ENCODE data around the gene CD40LG.
A peak's percentile ranks its signal among the peaks of the same experiment; 100 is the strongest.

Gene CD40LG

GRCh38 chrX:136647677-136648360, at the start of gene CD40LG:
Gene CD40LG (plus strand): TSS chrX:136648158. CDS start chrX:136648249, 91 bp downstream.
- DNase-seq (ENCODE audit: low read depth in 2 of 2), result no peak

GRCh38 chrX:136598631-136599030, 49.3 kb upstream of the CD40LG start:
- DNase-seq (ENCODE audit: low read depth in 2 of 2), result no peak

- no peak for DNase-seq (ENCODE audit: low read depth in 2 of 2)
These were observed 47.9 kb upstream of the CD40LG start for GRCh38 chrX:136600059-136600458.

GRCh38 chrX:136607236-136607635, 40.7 kb upstream of the CD40LG start:
- DNase-seq (ENCODE audit: low read depth in 2 of 2), result no peak

GRCh38 chrX:136608295-136608933, 39.5 kb upstream of the CD40LG start:
- no peak for DNase-seq (ENCODE audit: low read depth in 2 of 2)

GRCh38 chrX:136616987-136617685, 30.8 kb upstream of the CD40LG start:
- DNase-seq (ENCODE audit: low read depth in 2 of 2), result no peak

- no peak for DNase-seq (ENCODE audit: low read depth in 2 of 2)
These were observed 28.0 kb upstream of the CD40LG start for GRCh38 chrX:136619899-136620505.

GRCh38 chrX:136620780-136621179, 27.2 kb upstream of the CD40LG start:
- DNase-seq (ENCODE audit: low read depth in 2 of 2), result no peak

GRCh38 chrX:136622568-136622967, 25.4 kb upstream of the CD40LG start:
- DNase-seq (ENCODE audit: low read depth in 2 of 2), result no peak

- DNase-seq (ENCODE audit: low read depth in 2 of 2), result peak in 1 of 2 donors; percentile 40
These were observed 24.6 kb upstream of the CD40LG start for GRCh38 chrX:136623396-136623795.

- DNase-seq (ENCODE audit: low read depth in 2 of 2), result no peak
These were observed 22.7 kb upstream of the CD40LG start for GRCh38 chrX:136625246-136625645.

- DNase-seq (ENCODE audit: low read depth in 2 of 2), result no peak
These were observed 21.7 kb upstream of the CD40LG start for GRCh38 chrX:136626237-136626636.

- DNase-seq (ENCODE audit: low read depth in 2 of 2), result no peak
These were observed 21.1 kb upstream of the CD40LG start for GRCh38 chrX:136626891-136627290.

GRCh38 chrX:136627409-136627808, 20.5 kb upstream of the CD40LG start:
- no peak for DNase-seq (ENCODE audit: low read depth in 2 of 2)

GRCh38 chrX:136629084-136629750, 18.7 kb upstream of the CD40LG start:
- no peak for DNase-seq (ENCODE audit: low read depth in 2 of 2)

- DNase-seq (ENCODE audit: low read depth in 2 of 2), result no peak
These were observed 17.1 kb upstream of the CD40LG start for GRCh38 chrX:136630881-136631280.

- DNase-seq (ENCODE audit: low read depth in 2 of 2), result no peak
These were observed 12.7 kb upstream of the CD40LG start for GRCh38 chrX:136635235-136635634.

- no peak for DNase-seq (ENCODE audit: low read depth in 2 of 2)
These were observed 11.8 kb upstream of the CD40LG start for GRCh38 chrX:136636121-136636520.

- DNase-seq (ENCODE audit: low read depth in 2 of 2), result no peak
These were observed 8.3 kb upstream of the CD40LG start for GRCh38 chrX:136639506-136640176.

- DNase-seq (ENCODE audit: low read depth in 2 of 2), result no peak
These were observed 4.7 kb upstream of the CD40LG start for GRCh38 chrX:136643243-136643642.

- no peak for DNase-seq (ENCODE audit: low read depth in 2 of 2)
These were observed 1.2 kb upstream of the CD40LG start for GRCh38 chrX:136646602-136647239.
